Measurements from ENCODE around the gene CFAP298. TPM values are rescaled to one million over a fixed set of nuclear protein-coding genes. Genes with fewer than 3 reads are reported as not detected.
A peak's percentile ranks its signal among the peaks of the same experiment; 100 is the strongest.

CFAP298 gene
- total and polyA plus RNA-seq, 2 of the 13 experiments (the other 11 are each of a cell fraction or from before 2014, with no cell fraction given): 21.2 to 62.2 TPM

DNA sequence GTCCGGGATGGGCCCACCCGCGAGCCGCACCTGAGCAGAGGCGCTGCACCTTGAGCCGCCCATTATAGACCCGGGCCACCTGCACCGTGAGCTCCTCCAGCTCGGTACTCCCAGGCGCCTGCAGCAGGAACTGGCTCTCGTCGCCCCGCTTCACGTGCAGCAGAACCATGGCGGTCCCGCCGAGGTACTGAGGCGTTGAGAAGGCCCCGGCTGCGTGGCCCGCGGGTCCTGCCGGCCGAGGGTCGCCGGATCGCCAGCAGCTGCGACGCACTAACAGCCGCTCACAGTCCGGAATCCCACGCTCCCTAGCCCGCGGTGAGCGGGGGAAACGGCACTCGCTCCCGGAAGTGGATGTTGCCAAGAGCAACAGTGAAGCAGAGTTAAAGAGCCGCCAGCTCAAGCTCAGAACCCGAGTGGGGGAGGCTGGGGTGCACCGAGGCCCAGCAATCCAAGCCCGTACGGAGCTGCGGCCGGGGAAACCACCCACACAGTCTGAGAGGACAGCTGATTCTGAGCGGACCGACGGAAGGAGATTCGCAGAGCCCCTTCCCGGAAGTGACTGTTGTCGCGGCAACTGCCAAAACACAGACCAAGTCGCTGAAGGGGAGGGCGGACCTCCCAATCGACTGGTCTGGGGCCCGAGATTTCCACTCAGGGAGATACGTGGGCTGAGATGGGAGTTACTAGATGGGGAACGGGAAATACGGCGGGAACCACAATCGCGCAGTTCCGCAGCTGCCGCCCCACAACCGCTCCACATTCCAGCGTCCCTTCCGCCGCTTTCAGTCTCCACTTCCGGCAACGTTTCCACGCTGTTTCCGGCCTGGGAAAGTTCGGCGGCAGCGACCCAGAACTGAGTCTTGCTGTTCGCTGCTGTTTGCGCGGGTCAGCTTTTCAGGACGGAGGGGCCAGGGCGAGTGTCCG lies at the start of gene CFAP298 (continued):
- TF ChIP-seq TCF12 (IDR thresholded peaks at IDR 0.05): no peak
- TF ChIP-seq TCF12 (CRISPR knock-in tag; IDR thresholded peaks at IDR 0.05): no peak
- TF ChIP-seq, protein P1, sequence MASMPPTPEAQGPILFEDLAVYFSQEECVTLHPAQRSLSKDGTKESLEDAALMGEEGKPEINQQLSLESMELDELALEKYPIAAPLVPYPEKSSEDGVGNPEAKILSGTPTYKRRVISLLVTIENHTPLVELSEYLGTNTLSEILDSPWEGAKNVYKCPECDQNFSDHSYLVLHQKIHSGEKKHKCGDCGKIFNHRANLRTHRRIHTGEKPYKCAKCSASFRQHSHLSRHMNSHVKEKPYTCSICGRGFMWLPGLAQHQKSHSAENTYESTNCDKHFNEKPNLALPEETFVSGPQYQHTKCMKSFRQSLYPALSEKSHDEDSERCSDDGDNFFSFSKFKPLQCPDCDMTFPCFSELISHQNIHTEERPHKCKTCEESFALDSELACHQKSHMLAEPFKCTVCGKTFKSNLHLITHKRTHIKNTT (CRISPR knock-in tag; IDR thresholded peaks at IDR 0.05): no peak
- TF ChIP-seq RFX3 (CRISPR knock-in tag; IDR thresholded peaks at IDR 0.05): peak; percentile 92
- TF ChIP-seq, protein P2, sequence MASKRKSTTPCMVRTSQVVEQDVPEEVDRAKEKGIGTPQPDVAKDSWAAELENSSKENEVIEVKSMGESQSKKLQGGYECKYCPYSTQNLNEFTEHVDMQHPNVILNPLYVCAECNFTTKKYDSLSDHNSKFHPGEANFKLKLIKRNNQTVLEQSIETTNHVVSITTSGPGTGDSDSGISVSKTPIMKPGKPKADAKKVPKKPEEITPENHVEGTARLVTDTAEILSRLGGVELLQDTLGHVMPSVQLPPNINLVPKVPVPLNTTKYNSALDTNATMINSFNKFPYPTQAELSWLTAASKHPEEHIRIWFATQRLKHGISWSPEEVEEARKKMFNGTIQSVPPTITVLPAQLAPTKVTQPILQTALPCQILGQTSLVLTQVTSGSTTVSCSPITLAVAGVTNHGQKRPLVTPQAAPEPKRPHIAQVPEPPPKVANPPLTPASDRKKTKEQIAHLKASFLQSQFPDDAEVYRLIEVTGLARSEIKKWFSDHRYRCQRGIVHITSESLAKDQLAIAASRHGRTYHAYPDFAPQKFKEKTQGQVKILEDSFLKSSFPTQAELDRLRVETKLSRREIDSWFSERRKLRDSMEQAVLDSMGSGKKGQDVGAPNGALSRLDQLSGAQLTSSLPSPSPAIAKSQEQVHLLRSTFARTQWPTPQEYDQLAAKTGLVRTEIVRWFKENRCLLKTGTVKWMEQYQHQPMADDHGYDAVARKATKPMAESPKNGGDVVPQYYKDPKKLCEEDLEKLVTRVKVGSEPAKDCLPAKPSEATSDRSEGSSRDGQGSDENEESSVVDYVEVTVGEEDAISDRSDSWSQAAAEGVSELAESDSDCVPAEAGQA (IDR thresholded peaks at IDR 0.05; ENCODE audit: low read depth): no peak; the same call in 1 of the 2 replicates
- TF ChIP-seq, protein P2 (CRISPR knock-in tag; IDR thresholded peaks at IDR 0.05; ENCODE audit: borderline replicate concordance): no peak
- peak; percentile 95 for TF ChIP-seq XRCC5 (optimal IDR thresholded peaks at IDR 0.05; ENCODE audit: low read length)
- no peak for TF ChIP-seq EHMT2 (IDR thresholded peaks at IDR 0.05; ENCODE audit: borderline replicate concordance, low read depth, low read length)
- TF ChIP-seq CREM (IDR thresholded peaks at IDR 0.05): peak; percentile 79; the same call in 1 of the 2 replicates
- TF ChIP-seq CREM (CRISPR knock-in tag; IDR thresholded peaks at IDR 0.05): no peak
- peak; percentile 35 for TF ChIP-seq AGO2 (optimal IDR thresholded peaks at IDR 0.05; ENCODE audit: low read depth, low read length)
- TF ChIP-seq, protein P3, sequence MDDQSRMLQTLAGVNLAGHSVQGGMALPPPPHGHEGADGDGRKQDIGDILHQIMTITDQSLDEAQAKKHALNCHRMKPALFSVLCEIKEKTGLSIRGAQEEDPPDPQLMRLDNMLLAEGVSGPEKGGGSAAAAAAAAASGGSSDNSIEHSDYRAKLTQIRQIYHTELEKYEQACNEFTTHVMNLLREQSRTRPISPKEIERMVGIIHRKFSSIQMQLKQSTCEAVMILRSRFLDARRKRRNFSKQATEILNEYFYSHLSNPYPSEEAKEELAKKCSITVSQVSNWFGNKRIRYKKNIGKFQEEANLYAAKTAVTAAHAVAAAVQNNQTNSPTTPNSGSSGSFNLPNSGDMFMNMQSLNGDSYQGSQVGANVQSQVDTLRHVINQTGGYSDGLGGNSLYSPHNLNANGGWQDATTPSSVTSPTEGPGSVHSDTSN (CRISPR knock-in tag; IDR thresholded peaks at IDR 0.05; ENCODE audit: borderline replicate concordance): no peak
- TF ChIP-seq, protein P4, sequence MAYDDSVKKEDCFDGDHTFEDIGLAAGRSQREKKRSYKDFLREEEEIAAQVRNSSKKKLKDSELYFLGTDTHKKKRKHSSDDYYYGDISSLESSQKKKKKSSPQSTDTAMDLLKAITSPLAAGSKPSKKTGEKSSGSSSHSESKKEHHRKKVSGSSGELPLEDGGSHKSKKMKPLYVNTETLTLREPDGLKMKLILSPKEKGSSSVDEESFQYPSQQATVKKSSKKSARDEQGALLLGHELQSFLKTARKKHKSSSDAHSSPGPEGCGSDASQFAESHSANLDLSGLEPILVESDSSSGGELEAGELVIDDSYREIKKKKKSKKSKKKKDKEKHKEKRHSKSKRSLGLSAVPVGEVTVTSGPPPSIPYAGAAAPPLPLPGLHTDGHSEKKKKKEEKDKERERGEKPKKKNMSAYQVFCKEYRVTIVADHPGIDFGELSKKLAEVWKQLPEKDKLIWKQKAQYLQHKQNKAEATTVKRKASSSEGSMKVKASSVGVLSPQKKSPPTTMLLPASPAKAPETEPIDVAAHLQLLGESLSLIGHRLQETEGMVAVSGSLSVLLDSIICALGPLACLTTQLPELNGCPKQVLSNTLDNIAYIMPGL (CRISPR knock-in tag; IDR thresholded peaks at IDR 0.05; ENCODE audit: borderline replicate concordance in 1 of 2, low read depth in 1 of 2): peak; percentile 81 to 93
- TF ChIP-seq, protein P5, sequence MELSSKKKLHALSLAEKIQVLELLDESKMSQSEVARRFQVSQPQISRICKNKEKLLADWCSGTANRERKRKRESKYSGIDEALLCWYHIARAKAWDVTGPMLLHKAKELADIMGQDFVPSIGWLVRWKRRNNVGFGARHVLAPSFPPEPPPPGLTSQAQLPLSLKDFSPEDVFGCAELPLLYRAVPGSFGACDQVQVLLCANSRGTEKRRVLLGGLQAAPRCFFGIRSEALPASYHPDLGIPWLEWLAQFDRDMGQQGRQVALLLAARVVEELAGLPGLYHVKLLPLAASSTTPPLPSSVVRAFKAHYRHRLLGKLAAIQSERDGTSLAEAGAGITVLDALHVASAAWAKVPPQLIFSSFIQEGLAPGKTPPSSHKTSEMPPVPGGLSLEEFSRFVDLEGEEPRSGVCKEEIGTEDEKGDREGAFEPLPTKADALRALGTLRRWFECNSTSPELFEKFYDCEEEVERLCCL (CRISPR knock-in tag; IDR thresholded peaks at IDR 0.05; ENCODE audit: borderline replicate concordance): no peak
- TF ChIP-seq EEA1 (CRISPR knock-in tag; IDR thresholded peaks at IDR 0.05; ENCODE audit: borderline replicate concordance): no peak
- peak; percentile 53; the same call in 1 of the 2 replicates for TF ChIP-seq ZNF547 (CRISPR knock-in tag; IDR thresholded peaks at IDR 0.05)

All from HepG2 (cell line).